WTC11 (cell line): Measurements from ENCODE around the gene CD44.

Experiments
- ATF2 ChIP-seq: sonication (generic); formaldehyde crosslinking; IDR thresholded peaks from 2 replicates; pipeline ENCODE4 v1.8.1; 2022; ENCODE audit warnings: low read depth, missing genetic modification reagents, borderline replicate concordance
- STAT6 ChIP-seq: sonication (generic); formaldehyde crosslinking; conservative IDR thresholded peaks from 2 replicates; pipeline ENCODE4 v1.8.1; 2023; ENCODE audit warnings: mild to moderate bottlenecking, low read depth, missing genetic modification reagents, moderate library complexity
- ZNF232 ChIP-seq: sonication (generic); formaldehyde crosslinking; IDR thresholded peaks from 2 replicates; pipeline ENCODE4 v1.8.0; 2022; ENCODE audit warnings: mild to moderate bottlenecking, missing genetic modification reagents
- ZNF263 ChIP-seq: sonication (generic); formaldehyde crosslinking; IDR thresholded peaks from 2 replicates; pipeline ENCODE4 v1.8.1; 2022; ENCODE audit warnings: low read depth, mild to moderate bottlenecking, moderate library complexity, missing genetic modification reagents

DNA sequence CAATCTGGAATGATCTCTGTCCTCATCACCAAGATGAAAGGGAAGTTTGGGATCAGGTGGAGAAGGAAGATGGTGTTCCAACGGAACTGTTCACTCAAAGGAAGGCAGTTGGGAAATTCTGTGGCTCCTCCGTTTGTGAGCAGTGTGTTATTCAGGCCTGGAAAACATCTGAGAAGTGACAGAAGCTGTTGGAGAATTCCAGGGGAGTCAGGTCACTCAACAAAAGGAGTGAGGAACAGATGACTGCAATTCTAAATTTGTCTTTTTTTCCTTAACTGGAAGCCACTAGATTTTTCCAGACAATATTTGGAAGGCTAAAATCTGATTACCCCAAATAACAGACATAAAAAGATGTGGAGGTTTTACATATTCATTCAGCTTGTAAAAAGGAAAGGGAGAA is 107.8 kb downstream of the CD44 start:
- TF ChIP-seq ZNF232 (no peak), STAT6 (CRISPR knock-in tag) (no peak), ZNF263 (no peak), ATF2 (CRISPR knock-in tag) (no peak)
